NB4 (cell line): ENCODE results near the gene YKT6.

Source experiments
- DNase-seq: peaks from one replicate; pipeline ENCODE4 v3.0.0; 2010; ENCODE audit warnings: low read depth
- H3K4me3 ChIP-seq: one replicate; pipeline ENCODE4 v1.5.1; 2011; ENCODE audit warnings: mild to moderate bottlenecking, low read depth, low read length, moderate library complexity
- CTCF ChIP-seq: IDR thresholded peaks from one replicate; pipeline ENCODE4 v1.5.1; 2012; ENCODE audit warnings: low read depth, low read length
- MYC ChIP-seq: IDR thresholded peaks from 2 replicates; pipeline ENCODE4 v1.6.1; 2011; ENCODE audit warnings: low read depth, low read length
- POLR2A ChIP-seq: IDR thresholded peaks from 2 replicates; pipeline ENCODE4 v1.6.1; 2011; ENCODE audit warnings: mild to moderate bottlenecking; ENCODE audit not compliant: insufficient read length; ENCODE audit errors: extremely low read depth
- TF ChIP-seq, protein P1 (sequence below): IDR thresholded peaks from 2 replicates; pipeline ENCODE4 v1.6.1; 2011; ENCODE audit warnings: low read depth, low read length

YKT6 gene

DNA sequence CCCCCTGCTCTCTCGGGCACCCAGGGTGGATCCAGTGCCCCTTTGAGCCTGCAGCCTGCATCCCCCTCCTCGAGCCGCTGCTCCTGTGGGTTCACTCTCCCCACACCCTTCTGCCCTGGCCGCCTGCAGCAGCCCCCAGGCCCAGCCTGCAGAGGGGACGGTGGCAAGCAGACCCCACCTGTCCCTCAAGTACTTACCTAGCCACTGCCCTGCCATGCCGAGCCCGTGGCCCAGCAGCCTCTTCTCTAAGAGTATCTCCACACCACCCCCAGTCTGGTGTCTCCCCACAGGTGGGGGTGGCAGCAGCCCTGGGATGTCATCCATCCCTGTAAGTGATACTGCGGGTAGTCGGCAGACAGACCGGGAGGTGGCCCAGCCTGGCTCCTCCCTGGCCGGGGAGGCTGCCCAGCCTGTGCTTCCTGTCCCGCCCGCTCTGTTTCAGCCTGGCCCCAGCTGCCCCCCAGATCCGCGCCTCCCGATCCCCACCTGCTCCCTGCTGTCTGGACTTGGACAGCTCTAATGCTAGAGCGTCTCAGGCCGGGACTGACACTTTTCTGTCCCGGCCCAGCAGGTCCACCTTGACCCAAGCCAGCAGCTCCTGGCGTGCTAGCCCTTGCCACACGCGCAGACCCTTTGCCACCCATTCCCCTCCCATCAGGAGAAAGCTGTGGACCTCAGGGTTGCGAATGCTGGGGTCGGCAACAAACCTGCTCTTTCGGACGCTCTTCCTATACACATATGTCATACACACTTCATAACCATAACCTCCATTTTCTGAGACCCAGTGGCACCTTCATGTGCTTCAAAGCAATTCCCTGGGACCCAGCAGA is 25.0 kb downstream of the YKT6 start:
- no peak overlapping the region for H3K4me3 ChIP-seq
- TF ChIP-seq, protein P1, sequence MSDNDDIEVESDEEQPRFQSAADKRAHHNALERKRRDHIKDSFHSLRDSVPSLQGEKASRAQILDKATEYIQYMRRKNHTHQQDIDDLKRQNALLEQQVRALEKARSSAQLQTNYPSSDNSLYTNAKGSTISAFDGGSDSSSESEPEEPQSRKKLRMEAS, result no peak
- TF ChIP-seq MYC (no peak), CTCF (no peak), POLR2A (no peak)
- DNase-seq, result no peak

DNA sequence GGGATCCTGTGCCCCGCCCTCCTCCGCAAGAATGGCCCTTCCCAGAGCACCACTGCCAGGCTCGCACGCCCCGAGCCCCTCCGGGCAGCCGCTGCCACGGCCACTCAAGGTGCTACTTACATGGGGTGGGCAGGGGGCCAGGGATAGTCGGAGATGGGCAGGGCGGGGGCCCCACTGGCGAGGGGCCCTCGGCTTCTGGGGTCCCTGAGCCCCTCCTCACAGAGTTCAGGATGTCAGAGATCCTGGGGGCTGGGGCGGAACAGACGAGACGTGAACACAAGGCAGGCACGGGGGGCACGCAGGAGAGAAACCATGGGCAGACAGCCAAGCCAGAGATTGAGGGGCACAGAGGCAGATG is 25.6 kb downstream of the YKT6 start:
- TF ChIP-seq, protein P1, result no peak
- TF ChIP-seq MYC, result no peak
- no peak for TF ChIP-seq CTCF
- TF ChIP-seq POLR2A, result no peak
- no peak for DNase-seq
- no peak overlapping the region for H3K4me3 ChIP-seq

DNA sequence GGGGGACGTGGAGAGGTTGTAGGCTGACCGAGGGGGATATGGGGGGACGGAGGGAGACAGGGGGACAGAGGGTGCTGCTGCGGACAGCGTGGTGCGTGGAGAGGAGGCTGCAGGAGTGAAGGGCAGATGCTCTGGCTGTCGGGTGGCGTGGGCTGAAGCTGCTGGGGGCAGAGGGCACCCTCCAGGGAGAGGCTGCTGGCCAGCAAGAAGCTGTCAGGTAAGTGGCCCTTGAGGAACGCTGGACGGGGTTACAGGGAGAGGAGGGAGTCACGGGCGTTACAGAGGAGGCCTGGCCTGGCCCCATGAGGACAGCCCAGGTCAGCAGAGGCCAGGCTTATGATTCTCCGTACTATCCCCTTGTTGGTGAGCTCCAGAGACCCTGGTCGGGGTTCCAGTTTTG is 27.1 kb downstream of the YKT6 start:
- H3K4me3 ChIP-seq, result no peak overlapping the region
- no peak for DNase-seq
- no peak for TF ChIP-seq MYC
- no peak for TF ChIP-seq POLR2A
- TF ChIP-seq CTCF, result no peak
- TF ChIP-seq, protein P1, result no peak

DNA sequence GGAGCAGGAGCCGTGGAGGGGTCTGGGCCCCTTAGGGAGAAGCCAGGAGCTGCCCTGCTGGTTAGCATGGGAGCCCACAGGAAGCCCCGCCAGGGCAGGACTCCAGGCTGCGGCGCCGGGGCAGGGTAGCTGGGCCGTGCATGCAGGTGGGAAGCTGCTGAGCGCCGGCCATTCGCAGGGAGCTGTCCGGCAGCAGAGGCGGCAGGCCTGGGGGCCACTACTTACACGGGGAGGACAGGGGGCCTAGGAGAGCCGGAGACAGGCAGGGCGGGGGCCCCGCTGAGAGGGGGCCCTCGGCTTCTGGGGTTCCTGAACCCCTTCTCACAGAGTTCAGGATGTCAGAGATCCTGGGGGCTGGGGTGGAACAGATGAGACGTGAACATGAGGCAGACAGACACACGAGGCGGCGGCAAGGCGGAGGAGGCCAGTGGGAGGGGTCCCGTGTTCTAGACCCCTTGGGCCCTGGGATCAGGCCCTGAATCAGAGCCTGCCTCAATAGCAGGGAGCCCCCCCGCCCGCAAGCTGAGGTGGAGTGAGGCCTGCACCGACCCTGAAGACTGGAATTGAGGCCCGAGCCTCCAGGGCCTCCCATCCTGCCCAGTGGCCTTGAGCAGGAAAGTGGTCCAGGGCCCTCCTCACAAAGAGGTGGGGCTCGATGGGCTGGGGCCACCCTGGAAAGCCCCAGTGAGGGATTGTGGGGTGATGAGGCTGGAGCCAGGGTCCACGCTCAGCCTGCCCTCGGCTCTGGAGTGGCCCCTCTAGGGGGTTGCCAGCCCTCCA is 28.0 kb downstream of the YKT6 start:
- DNase-seq, result no peak
- no peak for TF ChIP-seq POLR2A
- no peak for TF ChIP-seq CTCF
- no peak for TF ChIP-seq MYC
- TF ChIP-seq, protein P1, result no peak
- H3K4me3 ChIP-seq, result no peak overlapping the region

- TF ChIP-seq POLR2A (no peak), CTCF (no peak), MYC (no peak)
- TF ChIP-seq, protein P1, result no peak
- no peak for DNase-seq
- no peak overlapping the region for H3K4me3 ChIP-seq
Observed at GRCh38 chr7:44229546-44230105, 28.8 kb downstream of the YKT6 start.
